ENCODE results near the gene GSTM2. TPM values are rescaled to one million over a fixed set of nuclear protein-coding genes. Genes with fewer than 3 reads are reported as not detected.

GSTM2 gene
- total RNA-seq, 1 experiment from 2014 or later: 5.9 TPM

GRCh38 chr1:109621379-109622136 is 46.3 kb upstream of the GSTM2 start:
- Histone ChIP-seq H3K9ac (ENCODE audit: low read length) (peak overlapping the region; percentile 99), H3K9me3 (ENCODE audit: control insufficient read depth in 1 of 2, insufficient read depth in 1 of 2, low read depth in 1 of 2, low read length in 2 of 2) (no peaks in the 10 kb centered on the region), H3K27me3 (ENCODE audit: insufficient read depth, low read length) (no peaks in the 10 kb centered on the region), H3K9me2 (ENCODE audit: insufficient read depth) (no peaks in the 10 kb centered on the region), H2AFZ (ENCODE audit: low read depth, low read length, poor library complexity, severe bottlenecking) (no peak overlapping the region), H3K4me2 (ENCODE audit: low read length) (peak overlapping the region; percentile 100), H3K79me2 (ENCODE audit: insufficient read depth, low read length) (peaks cover 53% of the 10 kb centered on the region), H3K4me3 (replicated peaks in 1 of 2; ENCODE audit: low read depth in 1 of 2, low read length in 2 of 2) (peak overlapping the region; percentile 88 to 95), H3K27ac (ENCODE audit: low read depth, low read length) (peak overlapping the region; percentile 86), H3K4me1 (ENCODE audit: control insufficient read depth in 1 of 2, insufficient read depth in 2 of 2, low read length in 2 of 2) (peaks cover 30 to 47% of the 10 kb centered on the region in 2 experiments; a peak in 3 of 4 replicates), H3K36me3 (ENCODE audit: control insufficient read depth in 1 of 2, insufficient read depth in 2 of 2, low read length in 2 of 2) (no peaks in the 10 kb centered on the region; a peak in 1 of 4 replicates), H4K20me1 (ENCODE audit: insufficient read depth) (no peaks in the 10 kb centered on the region)
- no TSS peak for BruUV-seq (replicated peaks)
- TF ChIP-seq TCF7L2 (IDR thresholded peaks at IDR 0.05; ENCODE audit: borderline replicate concordance, extremely low read depth, insufficient read depth, insufficient read length): no peak
- DNase-seq (ENCODE audit: low read depth, low spot score): no peak
- ChIA-PET POLR2A (no interaction called here), RAD21 (ENCODE audit: low non-redundant PET in 1 of 2, low total read pairs in 2 of 2, uncharacterized antibody in 2 of 2, unreplicated experiment in 2 of 2) (no interaction called here), CTCF (no interaction called here)
- no peak for ATAC-seq
- intact Hi-C loops (cut with micrococcal nuclease): no loop called here

GRCh38 chr1:109622137-109622892 is 45.5 kb upstream of the GSTM2 start:
- ChIA-PET CTCF (no interaction called here), RAD21 (ENCODE audit: low non-redundant PET in 1 of 2, low total read pairs in 2 of 2, uncharacterized antibody in 2 of 2, unreplicated experiment in 2 of 2) (no interaction called here), POLR2A (no interaction called here)
- H3K9ac ChIP-seq (ENCODE audit: low read length): no peak overlapping the region
- no peak overlapping the region for H2AFZ ChIP-seq (ENCODE audit: low read depth, low read length, poor library complexity, severe bottlenecking)
- peaks cover 30 to 39% of the 10 kb centered on the region in 2 experiments; a peak in 3 of 4 replicates for H3K4me1 ChIP-seq (ENCODE audit: control insufficient read depth in 1 of 2, insufficient read depth in 2 of 2, low read length in 2 of 2)
- H3K79me2 ChIP-seq (ENCODE audit: insufficient read depth, low read length): peaks cover 53% of the 10 kb centered on the region
- DNase-seq (ENCODE audit: low read depth, low spot score) (no peak), ATAC-seq (no peak)
- no peaks in the 10 kb centered on the region for H3K27me3 ChIP-seq (ENCODE audit: insufficient read depth, low read length)
- 0 out of 2 replicates have a peak overlapping the region, but pooled peaks have one; percentile 100 for H3K4me2 ChIP-seq (ENCODE audit: low read length)
- H4K20me1 ChIP-seq (ENCODE audit: insufficient read depth): no peaks in the 10 kb centered on the region
- intact Hi-C loops (cut with micrococcal nuclease): no loop called here
- no TSS peak for BruUV-seq (replicated peaks)
- no peaks in the 10 kb centered on the region for H3K9me3 ChIP-seq (ENCODE audit: control insufficient read depth in 1 of 2, insufficient read depth in 1 of 2, low read depth in 1 of 2, low read length in 2 of 2)
- no peaks in the 10 kb centered on the region; a peak in 1 of 4 replicates for H3K36me3 ChIP-seq (ENCODE audit: control insufficient read depth in 1 of 2, insufficient read depth in 2 of 2, low read length in 2 of 2)
- no peak for TF ChIP-seq ZNF274 (IDR thresholded peaks at IDR 0.05; ENCODE audit: low read depth, low read length)
- TF ChIP-seq, protein P1, sequence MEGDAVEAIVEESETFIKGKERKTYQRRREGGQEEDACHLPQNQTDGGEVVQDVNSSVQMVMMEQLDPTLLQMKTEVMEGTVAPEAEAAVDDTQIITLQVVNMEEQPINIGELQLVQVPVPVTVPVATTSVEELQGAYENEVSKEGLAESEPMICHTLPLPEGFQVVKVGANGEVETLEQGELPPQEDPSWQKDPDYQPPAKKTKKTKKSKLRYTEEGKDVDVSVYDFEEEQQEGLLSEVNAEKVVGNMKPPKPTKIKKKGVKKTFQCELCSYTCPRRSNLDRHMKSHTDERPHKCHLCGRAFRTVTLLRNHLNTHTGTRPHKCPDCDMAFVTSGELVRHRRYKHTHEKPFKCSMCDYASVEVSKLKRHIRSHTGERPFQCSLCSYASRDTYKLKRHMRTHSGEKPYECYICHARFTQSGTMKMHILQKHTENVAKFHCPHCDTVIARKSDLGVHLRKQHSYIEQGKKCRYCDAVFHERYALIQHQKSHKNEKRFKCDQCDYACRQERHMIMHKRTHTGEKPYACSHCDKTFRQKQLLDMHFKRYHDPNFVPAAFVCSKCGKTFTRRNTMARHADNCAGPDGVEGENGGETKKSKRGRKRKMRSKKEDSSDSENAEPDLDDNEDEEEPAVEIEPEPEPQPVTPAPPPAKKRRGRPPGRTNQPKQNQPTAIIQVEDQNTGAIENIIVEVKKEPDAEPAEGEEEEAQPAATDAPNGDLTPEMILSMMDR (IDR thresholded peaks at IDR 0.05 in 2 of 3, conservative IDR thresholded peaks at IDR 0.05 in 1 of 3; ENCODE audit: borderline replicate concordance in 1 of 3, insufficient read depth in 1 of 3, low read depth in 2 of 3, low read length in 2 of 3): no peak
- no peak for TF ChIP-seq CEBPB (IDR thresholded peaks at IDR 0.05; ENCODE audit: low read depth)
- no peak for TF ChIP-seq POLR2A (IDR thresholded peaks at IDR 0.05; ENCODE audit: borderline replicate concordance, extremely low read depth, insufficient read depth, insufficient read length)
- no peak for TF ChIP-seq ELF1 (IDR thresholded peaks at IDR 0.05; ENCODE audit: borderline replicate concordance, low read depth)
- TF ChIP-seq, protein P2, sequence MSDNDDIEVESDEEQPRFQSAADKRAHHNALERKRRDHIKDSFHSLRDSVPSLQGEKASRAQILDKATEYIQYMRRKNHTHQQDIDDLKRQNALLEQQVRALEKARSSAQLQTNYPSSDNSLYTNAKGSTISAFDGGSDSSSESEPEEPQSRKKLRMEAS (IDR thresholded peaks at IDR 0.05): no peak
- no peaks in the 10 kb centered on the region for H3K9me2 ChIP-seq (ENCODE audit: insufficient read depth)
- no peak overlapping the region; the same call in 1 of the 2 replicates for H3K27ac ChIP-seq (ENCODE audit: low read depth, low read length)
- no peak overlapping the region for H3K4me3 ChIP-seq (replicated peaks in 1 of 2; ENCODE audit: low read depth in 1 of 2, low read length in 2 of 2)
